Adrenal gland (tissue), 12 donors: ENCODE results near the gene ADCY1. TPM values are rescaled to one million over a fixed set of nuclear protein-coding genes. Genes with fewer than 3 reads are reported as not detected.
"Not testable (repeated sequence)": the region's sequence is repeated elsewhere in the genome, so short reads cannot be mapped to it uniquely, and the experiment has no call there.

Experiments used
- DNase-seq, 7 donors: peaks; one replicate each; pipeline ENCODE4 v3.0.0-alpha.2; 2019 to 2020
- H3K27ac ChIP-seq, 5 donors: fragments of 200-600 bp; sonication (generic) in 4 of 5; 1 replicate in 3 of 5; 2 replicates in 2 of 5; pipeline versions ENCODE4 v1.5.1 to v1.8.0; 2016 to 2020; ENCODE audit warnings: mild to moderate bottlenecking in 1 of 5
- H3K27me3 ChIP-seq: fragments of 200-600 bp; 2 replicates; pipeline ENCODE4 v1.8.0; 2021
- H3K36me3 ChIP-seq, 2 donors: fragments of 200-600 bp; replicated peaks in 1 of 2; 1 replicate in 1 of 2; 2 replicates in 1 of 2; pipeline versions ENCODE4 v1.5.1 to v1.8.0; 2018 to 2022
- H3K4me1 ChIP-seq, 2 donors: fragments of 200-600 bp; replicated peaks in 1 of 2; 1 replicate in 1 of 2; 2 replicates in 1 of 2; pipeline versions ENCODE4 v1.5.1 to v1.8.0; 2018 to 2021
- H3K4me3 ChIP-seq, 4 donors: fragments of 200-600 bp; sonication (generic) in 3 of 4; one replicate each; pipeline ENCODE4 v1.5.1; 2016 to 2018
- H3K9me3 ChIP-seq, 3 donors: fragments of 200-600 bp; sonication (generic) in 1 of 3; replicated peaks in 1 of 3; 1 replicate in 2 of 3; 2 replicates in 1 of 3; pipeline versions ENCODE4 v1.5.1 to v1.8.0; 2016 to 2021
- CTCF ChIP-seq, 6 experiments: fragments of 450-650 bp in 4 of 6; fragments of 200-600 bp in 2 of 6; sonication (generic) in 1 of 6; IDR thresholded peaks; 1 replicate in 5 of 6; 2 replicates in 1 of 6; pipeline versions ENCODE4 v1.5.1 to v1.8.0; 2016 to 2021; ENCODE audit warnings: antibody characterized with exemption in 6 of 6, mild to moderate bottlenecking in 2 of 6, moderate library complexity in 1 of 6
- POLR2A ChIP-seq, 2 donors: fragments of 450-650 bp; IDR thresholded peaks; one replicate each; pipeline ENCODE4 v1.6.1; 2017; ENCODE audit warnings: antibody characterized with exemption in 2 of 2, mild to moderate bottlenecking in 2 of 2, moderate library complexity in 1 of 2
- WGBS, 4 donors: extraction: QIAGEN DNeasy Blood & Tissue Kit in 2 of 4; methylation state at CpG; one replicate each; pipeline versions ENCODE4 v1.1.5 to v1.1.7; 2013 to 2017; 5-methylcytosine and 5-hydroxymethylcytosine counted together
- intact Hi-C, 2 donors: fragments of 100-400 bp; cut with DNase I; formaldehyde crosslinking; loops; one replicate each; pipeline versions ENCODE4 v1.14.1 to v1.15.0; 2022 to 2023
- polyA plus RNA-seq, 3 donors: library from polyadenylated mRNA; stranded (reverse); fragments of 200-250 nt in 2 of 3; fragments of 350-450 nt in 1 of 3; fragmentation: Illumina TruSeq in 1 of 3; extraction: RNeasy Lipid Tissue Mini Kit (QIAGEN cat#74804) in 1 of 3; gene quantifications; one replicate each; pipeline ENCODE4 v1.2.3, GENCODE V29; 2013 to 2014
- total RNA-seq, 9 donors: library from RNA; depleted of rRNA in 4 of 9; stranded (reverse); fragments of >200 nt in 4 of 9; fragments of 120-200 nt in 1 of 9; fragmentation: NEBNext Ultra II Directional in 1 of 9; extraction: Animal tissue kit (Norgen Biotek cat#: 25700) in 1 of 9; gene quantifications; one replicate each; pipeline versions ENCODE4 v1.1.0 to v1.2.4, GENCODE V29; 2013 to 2023
- donor health status: healthy with polysubstance abuse.
- donor health status: Bipolar disorder and iron deficiency.
- donor health status: DM: yes; HTN: yes; CAD: no.
- donor health status: DM: no; HTN: no; CAD: no.
- donor health status: DM: no; HTN: no; CAD: no.
- donor health status: DM: yes; HTN: yes; CAD: no.

ADCY1 gene
- total and polyA plus RNA-seq, 12 donors = 0.88 to 9.5 (median 4.2) TPM

GRCh38 chr7:45756757-45757156, 182.6 kb downstream of the ADCY1 start:
- WGBS, 4 donors = 38 to 82% (median 80%) methylated on average over 1 to 2 of the region's 2 CpGs
- H3K27ac ChIP-seq, H3K9me3 ChIP-seq, intact Hi-C loops, H3K4me3 ChIP-seq, H3K4me1 ChIP-seq, H3K27me3 ChIP-seq: not testable (repeated sequence)
- DNase-seq = peak in 1 of 7 donors; percentile 15
- TF ChIP-seq CTCF (IDR thresholded peaks at IDR 0.05) = peak in 3 of 6 experiments; percentile 16 to 32 (median 17)
- H3K36me3 ChIP-seq = peaks cover 0 to 12% of the 10 kb centered on the region in 2 donors

GRCh38 chr7:45759464-45759863, 185.3 kb downstream of the ADCY1 start:
- H3K4me1 ChIP-seq = peaks cover 10 to 15% of the 10 kb centered on the region in 2 donors
- H3K9me3 ChIP-seq, H3K4me3 ChIP-seq, H3K27me3 ChIP-seq, DNase-seq, H3K27ac ChIP-seq, intact Hi-C loops, H3K36me3 ChIP-seq: not testable (repeated sequence)
- WGBS, 4 donors = 84 to 91% (median 88%) methylated on average over 1 of the region's 1 CpG

- Histone ChIP-seq H3K4me1 (peaks cover 10 to 15% of the 10 kb centered on the region in 2 donors), H3K27ac (peak overlapping the region in 3 of 5 donors; percentile 17 to 50 (median 27))
- H3K9me3 ChIP-seq, H3K36me3 ChIP-seq, intact Hi-C loops, H3K27me3 ChIP-seq, DNase-seq, H3K4me3 ChIP-seq: not testable (repeated sequence)
- 61 to 69% (median 63%) methylated on average over 5 of the region's 5 CpGs for WGBS, 4 donors
These were observed 187.5 kb downstream of the ADCY1 start for GRCh38 chr7:45761545-45762205.

- intact Hi-C loops, DNase-seq, H3K9me3 ChIP-seq, H3K27me3 ChIP-seq, H3K4me3 ChIP-seq, H3K36me3 ChIP-seq: not testable (repeated sequence)
- peaks cover 11 to 16% of the 10 kb centered on the region in 2 donors for H3K4me1 ChIP-seq
- 75 to 83% (median 76%) methylated on average over 3 of the region's 3 CpGs for WGBS, 4 donors
- peak overlapping the region in 3 of 5 donors; percentile 17 to 50 (median 27) for H3K27ac ChIP-seq
These were observed 188.2 kb downstream of the ADCY1 start for GRCh38 chr7:45762225-45762994.

- intact Hi-C loops, H3K36me3 ChIP-seq, H3K9me3 ChIP-seq, H3K4me1 ChIP-seq, H3K27me3 ChIP-seq: not testable (repeated sequence)
- Histone ChIP-seq H3K27ac (peak overlapping the region in 4 of 5 donors; percentile 90 to 94 (median 92)), H3K4me3 (peak overlapping the region; percentile 45 to 97 (median 72))
- WGBS, 4 donors = 0 to 1% (median 0%) methylated on average over 11 to 72 of the region's 72 CpGs
- DNase-seq = peak; percentile 98 to 99 (median 99)
- peak in 4 of 6 experiments; percentile 17 to 39 (median 26) for TF ChIP-seq CTCF (IDR thresholded peaks at IDR 0.05)
- TF ChIP-seq POLR2A (IDR thresholded peaks at IDR 0.05) = peak; percentile 83 to 84
These were observed 194.6 kb downstream of the ADCY1 start for GRCh38 chr7:45768516-45769394.

GRCh38 chr7:45769626-45770025, 195.5 kb downstream of the ADCY1 start:
- H3K27me3 ChIP-seq, intact Hi-C loops, H3K36me3 ChIP-seq, H3K4me1 ChIP-seq, H3K9me3 ChIP-seq: not testable (repeated sequence)
- peak in 2 of 7 donors; percentile 33 to 66 for DNase-seq
- peak overlapping the region in 4 of 5 donors; percentile 90 to 94 (median 92) for H3K27ac ChIP-seq
- peak overlapping the region in 2 of 4 donors; percentile 83 to 97 for H3K4me3 ChIP-seq
- WGBS, 4 donors = 93 to 98% (median 96%) methylated on average over 20 of the region's 20 CpGs
